ENCODE measurements around the gene TEAD2. TPM values are rescaled to one million over a fixed set of nuclear protein-coding genes. Genes with fewer than 3 reads are reported as not detected.
"Not testable (repeated sequence)": the region's sequence is repeated elsewhere in the genome, so short reads cannot be mapped to it uniquely, and the experiment has no call there.

The TEAD2 gene
- total and polyA plus RNA-seq, 4 donors: 21.9 to 40.0 (median 31.5) TPM

GRCh38 chr19:49301866-49302252 is 60.4 kb downstream of the TEAD2 start:
- Histone ChIP-seq H3K4me1 (ENCODE audit: control insufficient read depth in 5 of 5, insufficient read depth in 5 of 5, low read length in 5 of 5) (peaks cover 0 to 2% (median 0%) of the 10 kb centered on the region in 5 donors), H3K9ac (ENCODE audit: insufficient read depth in 1 of 2, low read length in 2 of 2) (no peak overlapping the region), H3K4me3 (no peak overlapping the region), H3K9me3 (ENCODE audit: control insufficient read depth in 4 of 4, insufficient read depth in 3 of 4, low read length in 3 of 4) (no peaks in the 10 kb centered on the region), H3K36me3 (ENCODE audit: control insufficient read depth in 4 of 4, insufficient read depth in 4 of 4, low read length in 4 of 4) (no peaks in the 10 kb centered on the region), H3K27me3 (ENCODE audit: control insufficient read depth in 3 of 3, insufficient read depth in 3 of 3, low read length in 2 of 3) (no peaks in the 10 kb centered on the region), H3K27ac (ENCODE audit: low read depth in 1 of 2, low read length in 1 of 2) (no peak overlapping the region)
- ATAC-seq (ENCODE audit: insufficient read depth, low FRiP score): no peak
- WGBS, 2 donors: 90 to 93% methylated on average over 5 of the region's 5 CpGs
- no peak for DNase-seq
- TF ChIP-seq, protein P1, sequence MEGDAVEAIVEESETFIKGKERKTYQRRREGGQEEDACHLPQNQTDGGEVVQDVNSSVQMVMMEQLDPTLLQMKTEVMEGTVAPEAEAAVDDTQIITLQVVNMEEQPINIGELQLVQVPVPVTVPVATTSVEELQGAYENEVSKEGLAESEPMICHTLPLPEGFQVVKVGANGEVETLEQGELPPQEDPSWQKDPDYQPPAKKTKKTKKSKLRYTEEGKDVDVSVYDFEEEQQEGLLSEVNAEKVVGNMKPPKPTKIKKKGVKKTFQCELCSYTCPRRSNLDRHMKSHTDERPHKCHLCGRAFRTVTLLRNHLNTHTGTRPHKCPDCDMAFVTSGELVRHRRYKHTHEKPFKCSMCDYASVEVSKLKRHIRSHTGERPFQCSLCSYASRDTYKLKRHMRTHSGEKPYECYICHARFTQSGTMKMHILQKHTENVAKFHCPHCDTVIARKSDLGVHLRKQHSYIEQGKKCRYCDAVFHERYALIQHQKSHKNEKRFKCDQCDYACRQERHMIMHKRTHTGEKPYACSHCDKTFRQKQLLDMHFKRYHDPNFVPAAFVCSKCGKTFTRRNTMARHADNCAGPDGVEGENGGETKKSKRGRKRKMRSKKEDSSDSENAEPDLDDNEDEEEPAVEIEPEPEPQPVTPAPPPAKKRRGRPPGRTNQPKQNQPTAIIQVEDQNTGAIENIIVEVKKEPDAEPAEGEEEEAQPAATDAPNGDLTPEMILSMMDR (IDR thresholded peaks at IDR 0.05; ENCODE audit: control extremely low read depth, extremely low read depth): no peak

- no peaks in the 10 kb centered on the region for H3K9me3 ChIP-seq (ENCODE audit: control insufficient read depth in 4 of 4, insufficient read depth in 3 of 4, low read length in 3 of 4)
- no peaks in the 10 kb centered on the region for H3K27me3 ChIP-seq (ENCODE audit: control insufficient read depth in 3 of 3, insufficient read depth in 3 of 3, low read length in 2 of 3)
- TF ChIP-seq, protein P1 (IDR thresholded peaks at IDR 0.05; ENCODE audit: control extremely low read depth, extremely low read depth): peak; percentile 57
- peaks cover 0 to 2% (median 0%) of the 10 kb centered on the region in 5 donors for H3K4me1 ChIP-seq (ENCODE audit: control insufficient read depth in 5 of 5, insufficient read depth in 5 of 5, low read length in 5 of 5)
- no peak overlapping the region for H3K27ac ChIP-seq (ENCODE audit: low read depth in 1 of 2, low read length in 1 of 2)
- H3K4me3 ChIP-seq: no peak overlapping the region
- 24 to 26% methylated on average over 8 of the region's 8 CpGs for WGBS, 2 donors
- ATAC-seq (ENCODE audit: insufficient read depth, low FRiP score) (peak; percentile 87), DNase-seq (peak; percentile 63 to 70 (median 69))
- H3K36me3 ChIP-seq (ENCODE audit: control insufficient read depth in 4 of 4, insufficient read depth in 4 of 4, low read length in 4 of 4): no peaks in the 10 kb centered on the region
- H3K9ac ChIP-seq (ENCODE audit: insufficient read depth in 1 of 2, low read length in 2 of 2): no peak overlapping the region
These were observed 60.9 kb downstream of the TEAD2 start for GRCh38 chr19:49301165-49301865.

GRCh38 chr19:49298653-49299052 is 63.6 kb downstream of the TEAD2 start:
- H3K27me3 ChIP-seq (ENCODE audit: control insufficient read depth in 3 of 3, insufficient read depth in 3 of 3, low read length in 2 of 3); H3K9me3 ChIP-seq (ENCODE audit: control insufficient read depth in 4 of 4, insufficient read depth in 3 of 4, low read length in 3 of 4); H3K36me3 ChIP-seq (ENCODE audit: control insufficient read depth in 4 of 4, insufficient read depth in 4 of 4, low read length in 4 of 4); H3K27ac ChIP-seq (ENCODE audit: low read depth in 1 of 2, low read length in 1 of 2); ATAC-seq (ENCODE audit: insufficient read depth, low FRiP score); H3K9ac ChIP-seq (ENCODE audit: insufficient read depth in 1 of 2, low read length in 2 of 2); H3K4me1 ChIP-seq (ENCODE audit: control insufficient read depth in 5 of 5, insufficient read depth in 5 of 5, low read length in 5 of 5); DNase-seq; H3K4me3 ChIP-seq: not testable (repeated sequence)
- WGBS, 2 donors: 92 to 94% methylated on average over 3 of the region's 3 CpGs

GRCh38 chr19:49297403-49297802 is 64.8 kb downstream of the TEAD2 start:
- H3K27ac ChIP-seq (ENCODE audit: low read depth in 1 of 2, low read length in 1 of 2): no peak overlapping the region
- H3K9me3 ChIP-seq (ENCODE audit: control insufficient read depth in 4 of 4, insufficient read depth in 3 of 4, low read length in 3 of 4): no peaks in the 10 kb centered on the region
- H3K9ac ChIP-seq (ENCODE audit: insufficient read depth in 1 of 2, low read length in 2 of 2): no peak overlapping the region
- H3K27me3 ChIP-seq (ENCODE audit: control insufficient read depth in 3 of 3, insufficient read depth in 3 of 3, low read length in 2 of 3): no peaks in the 10 kb centered on the region
- TF ChIP-seq, protein P1 (IDR thresholded peaks at IDR 0.05; ENCODE audit: control extremely low read depth, extremely low read depth): no peak
- peaks cover 0 to 2% (median 0%) of the 10 kb centered on the region in 5 donors for H3K4me1 ChIP-seq (ENCODE audit: control insufficient read depth in 5 of 5, insufficient read depth in 5 of 5, low read length in 5 of 5)
- WGBS, 2 donors: 75 to 87% methylated on average over 3 of the region's 3 CpGs
- H3K4me3 ChIP-seq: no peak overlapping the region
- H3K36me3 ChIP-seq (ENCODE audit: control insufficient read depth in 4 of 4, insufficient read depth in 4 of 4, low read length in 4 of 4): no peaks in the 10 kb centered on the region
- ATAC-seq (ENCODE audit: insufficient read depth, low FRiP score) (no peak), DNase-seq (no peak)
